Measurements from ENCODE around the gene VPS13C.

The VPS13C gene

DNA sequence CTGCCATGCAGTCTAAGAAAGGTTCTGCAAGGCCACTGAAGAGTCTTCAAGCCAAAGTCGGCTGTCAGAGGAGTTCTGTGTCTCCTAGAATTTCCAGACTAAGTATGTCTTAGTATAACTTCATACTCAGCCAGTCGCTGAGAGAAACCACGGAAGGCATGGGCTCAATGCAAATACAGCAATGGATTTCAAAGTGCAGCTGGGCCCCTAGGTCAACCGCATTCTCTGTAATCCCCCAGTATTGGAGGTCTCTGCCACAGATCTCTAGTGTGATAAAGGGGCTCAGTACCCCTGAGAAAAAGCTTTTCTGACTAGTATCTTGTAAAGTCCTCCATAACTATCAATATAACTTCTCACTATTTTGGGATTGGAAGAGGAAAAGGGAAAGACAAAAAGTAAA lies 208.3 kb downstream of the VPS13C start:
- H3K79me2 ChIP-seq (ENCODE audit: control insufficient read depth, low read length) = no peaks in the 10 kb centered on the region
- TF ChIP-seq EZH2phosphoT487 (IDR thresholded peaks at IDR 0.05; ENCODE audit: borderline replicate concordance, low read length) = no peak
- no peak for TF ChIP-seq CTCF (IDR thresholded peaks at IDR 0.05; ENCODE audit: low read depth, low read length, poor library complexity, severe bottlenecking)

GRCh38 chr15:61849447-61849846 lies 210.8 kb downstream of the VPS13C start:
- Histone ChIP-seq H3K4me2 (ENCODE audit: low read length) (no peak overlapping the region), H3K9me3 (ENCODE audit: control insufficient read depth, insufficient read depth, low read length) (no peaks in the 10 kb centered on the region), H4K20me1 (ENCODE audit: control insufficient read depth, insufficient read depth, low read depth, low read length) (no peaks in the 10 kb centered on the region), H3K36me3 (ENCODE audit: control insufficient read depth, low read length) (0 out of 2 replicates have a peak, but pooled peaks cover 3% of the 10 kb centered on the region), H3K27me3 (ENCODE audit: control insufficient read depth, low read length) (peaks cover 4% of the 10 kb centered on the region; the same call in 1 of the 2 replicates), H3K4me1 (ENCODE audit: control insufficient read depth, low read length) (no peaks in the 10 kb centered on the region), H3K4me3 (ENCODE audit: low read length) (no peak overlapping the region), H3K79me2 (ENCODE audit: control insufficient read depth, low read length) (no peaks in the 10 kb centered on the region), H3F3A (ENCODE audit: control insufficient read depth, insufficient read depth) (no peaks in the 10 kb centered on the region), H3K27ac (ENCODE audit: low read depth, low read length) (no peak overlapping the region), H3K9me2 (replicated peaks; ENCODE audit: control insufficient read depth, low read length) (no peaks in the 10 kb centered on the region)
- TF ChIP-seq EZH2phosphoT487 (IDR thresholded peaks at IDR 0.05; ENCODE audit: borderline replicate concordance, low read length) = no peak
- TF ChIP-seq CTCF (IDR thresholded peaks at IDR 0.05; ENCODE audit: low read depth, low read length, poor library complexity, severe bottlenecking) = no peak

More for the DNA sequence above, 208.3 kb downstream of the VPS13C start:
- Histone ChIP-seq H3K4me2 (ENCODE audit: low read length) (no peak overlapping the region), H3K4me3 (ENCODE audit: low read length) (no peak overlapping the region), H3F3A (ENCODE audit: control insufficient read depth, insufficient read depth) (no peaks in the 10 kb centered on the region), H3K27me3 (ENCODE audit: control insufficient read depth, low read length) (no peaks in the 10 kb centered on the region), H3K9me3 (ENCODE audit: control insufficient read depth, insufficient read depth, low read length) (no peaks in the 10 kb centered on the region), H3K36me3 (ENCODE audit: control insufficient read depth, low read length) (0 out of 2 replicates have a peak, but pooled peaks cover 3% of the 10 kb centered on the region), H4K20me1 (ENCODE audit: control insufficient read depth, insufficient read depth, low read depth, low read length) (no peaks in the 10 kb centered on the region), H3K4me1 (ENCODE audit: control insufficient read depth, low read length) (no peaks in the 10 kb centered on the region), H3K9me2 (replicated peaks; ENCODE audit: control insufficient read depth, low read length) (no peaks in the 10 kb centered on the region), H3K27ac (ENCODE audit: low read depth, low read length) (no peak overlapping the region)

DNA sequence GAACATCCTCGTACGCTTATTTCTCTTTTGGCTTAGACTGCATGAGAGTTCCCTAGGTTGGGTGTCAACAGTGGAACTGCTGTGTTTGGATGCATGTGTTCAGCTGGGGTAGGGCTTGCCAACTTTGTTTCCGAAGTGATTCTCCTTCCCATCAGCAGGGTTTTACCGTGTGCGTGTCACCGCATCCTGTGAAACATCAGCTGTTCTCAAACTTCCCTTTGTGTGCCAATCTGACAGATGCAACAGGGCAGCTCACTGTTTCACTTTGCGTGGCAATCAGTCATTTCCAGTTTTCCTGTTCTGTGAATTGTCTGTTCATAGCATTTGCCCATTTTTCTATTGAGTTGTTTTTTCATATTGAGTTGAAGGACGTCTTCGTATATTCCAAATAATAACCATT lies 218.8 kb downstream of the VPS13C start:
- H3K4me3 ChIP-seq (ENCODE audit: low read length) = no peak overlapping the region
- H3F3A ChIP-seq (ENCODE audit: control insufficient read depth, insufficient read depth) = no peaks in the 10 kb centered on the region
- H3K9me2 ChIP-seq (replicated peaks; ENCODE audit: control insufficient read depth, low read length) = no peaks in the 10 kb centered on the region
- no peaks in the 10 kb centered on the region for H3K9me3 ChIP-seq (ENCODE audit: control insufficient read depth, insufficient read depth, low read length)
- H3K27ac ChIP-seq (ENCODE audit: low read depth, low read length) = no peak overlapping the region
- no peak for TF ChIP-seq EZH2phosphoT487 (IDR thresholded peaks at IDR 0.05; ENCODE audit: borderline replicate concordance, low read length)
- no peak for TF ChIP-seq CTCF (IDR thresholded peaks at IDR 0.05; ENCODE audit: low read depth, low read length, poor library complexity, severe bottlenecking)
- no peaks in the 10 kb centered on the region for H3K36me3 ChIP-seq (ENCODE audit: control insufficient read depth, low read length)
- H3K79me2 ChIP-seq (ENCODE audit: control insufficient read depth, low read length) = no peaks in the 10 kb centered on the region
- no peaks in the 10 kb centered on the region for H4K20me1 ChIP-seq (ENCODE audit: control insufficient read depth, insufficient read depth, low read depth, low read length)
- no peaks in the 10 kb centered on the region for H3K4me1 ChIP-seq (ENCODE audit: control insufficient read depth, low read length)
- no peak overlapping the region for H3K4me2 ChIP-seq (ENCODE audit: low read length)
- H3K27me3 ChIP-seq (ENCODE audit: control insufficient read depth, low read length) = peaks cover 8% of the 10 kb centered on the region; the same call in 1 of the 2 replicates
